ENCODE results near the gene AGMAT.
"Not testable (repeated sequence)": the region's sequence is repeated elsewhere in the genome, so short reads cannot be mapped to it uniquely, and the experiment has no call there.

The AGMAT gene

DNA sequence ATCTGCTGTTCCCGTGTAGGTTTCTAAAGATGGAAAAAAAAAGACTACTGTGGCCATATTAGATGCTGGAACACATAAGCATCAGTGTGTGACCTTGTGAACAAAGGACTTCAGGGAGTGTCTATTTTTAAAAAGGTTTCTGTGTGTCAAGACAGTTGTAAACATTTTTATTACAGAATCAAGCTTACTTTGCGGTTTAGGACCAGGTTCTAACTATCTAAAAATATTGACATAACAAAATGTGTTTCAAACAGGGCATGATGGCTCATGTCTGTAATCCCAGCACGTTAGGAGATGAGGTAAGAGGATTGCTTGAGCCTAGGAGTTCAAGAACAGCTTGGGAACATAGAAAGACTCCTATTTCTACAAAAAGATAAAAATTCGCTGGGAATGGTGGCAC is 25.3 kb upstream of the AGMAT start:
- no peak for DNase-seq

- DNase-seq, result no peak
Measured at GRCh38 chr1:15609631-15610030, 24.8 kb upstream of the AGMAT start.

DNA sequence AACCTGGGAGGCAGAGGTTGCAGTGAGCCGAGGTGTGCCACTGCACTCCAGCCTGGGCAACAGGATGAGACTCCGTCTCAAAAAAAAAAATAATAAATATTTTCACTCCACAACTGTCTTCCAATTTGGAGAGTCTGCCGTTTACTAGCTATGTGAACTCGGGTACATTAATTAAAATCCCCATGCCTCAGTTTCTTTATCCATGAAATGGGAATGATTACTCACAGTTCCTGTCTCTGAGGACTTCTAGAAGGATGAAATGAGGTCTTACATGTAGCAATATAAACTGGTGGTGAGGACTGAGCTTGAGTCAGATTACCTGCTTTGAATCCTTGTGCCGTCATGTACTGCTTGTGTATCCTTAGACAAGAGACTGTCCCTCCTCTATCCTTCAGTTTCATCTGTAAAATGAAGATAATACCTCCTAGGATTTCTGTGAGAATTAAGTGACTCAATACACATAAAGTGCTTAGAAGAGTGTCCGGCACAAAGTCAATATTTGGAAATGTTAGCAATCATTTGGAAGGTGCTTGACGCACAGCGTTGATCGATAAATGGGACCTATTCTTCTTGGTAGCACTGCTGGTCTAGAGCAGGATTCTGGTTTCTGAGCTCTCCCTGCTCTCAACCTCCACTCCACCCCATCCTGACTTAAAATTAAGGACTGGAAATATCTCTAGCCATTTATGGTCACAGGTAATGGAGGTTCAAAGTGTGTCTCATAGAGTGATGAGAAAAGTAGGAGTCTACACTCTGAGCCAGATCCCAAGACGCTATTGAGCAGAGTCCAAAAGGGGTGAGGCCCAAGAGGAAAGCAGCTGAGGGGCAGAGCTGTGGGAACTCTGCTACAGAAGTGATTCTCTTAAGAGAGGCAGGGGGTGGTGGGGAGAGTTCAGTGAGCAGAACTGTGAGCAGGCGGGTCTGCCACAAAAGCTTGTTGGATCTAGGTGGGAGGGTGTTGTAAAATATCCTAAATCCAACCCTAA is 20.8 kb upstream of the AGMAT start:
- no peak for DNase-seq

GRCh38 chr1:15604400-15604799 is 19.5 kb upstream of the AGMAT start:
- DNase-seq, result not testable (repeated sequence)

- DNase-seq, result not testable (repeated sequence)
Measured at GRCh38 chr1:15603966-15604282, 19.1 kb upstream of the AGMAT start.

GRCh38 chr1:15603050-15603965 is 18.5 kb upstream of the AGMAT start:
- DNase-seq, result peak; percentile 94

- no peak for DNase-seq
Measured at GRCh38 chr1:15598436-15598835, 13.6 kb upstream of the AGMAT start.

- no peak for DNase-seq
Measured at GRCh38 chr1:15595809-15596617, 11.2 kb upstream of the AGMAT start.

DNA sequence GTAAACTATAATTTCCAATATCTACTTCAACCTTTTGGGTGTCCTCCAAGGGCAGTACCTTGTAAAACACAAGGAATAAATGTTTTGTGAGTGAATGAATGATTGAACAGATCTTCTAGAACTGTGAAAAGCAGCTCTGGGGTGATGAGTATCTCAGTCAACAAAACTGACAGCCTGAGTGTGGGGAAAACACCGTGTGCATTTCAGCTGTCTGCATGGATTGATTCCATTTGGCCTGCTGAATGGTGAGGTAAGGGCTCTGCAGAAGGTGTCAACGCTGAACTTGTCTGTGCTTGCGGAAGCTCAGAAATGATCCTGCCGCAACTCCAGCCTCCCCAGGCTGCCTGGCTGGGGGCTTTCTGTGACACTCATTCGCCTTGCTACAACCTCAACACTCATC is 7.4 kb upstream of the AGMAT start:
- DNase-seq, result no peak

DNA sequence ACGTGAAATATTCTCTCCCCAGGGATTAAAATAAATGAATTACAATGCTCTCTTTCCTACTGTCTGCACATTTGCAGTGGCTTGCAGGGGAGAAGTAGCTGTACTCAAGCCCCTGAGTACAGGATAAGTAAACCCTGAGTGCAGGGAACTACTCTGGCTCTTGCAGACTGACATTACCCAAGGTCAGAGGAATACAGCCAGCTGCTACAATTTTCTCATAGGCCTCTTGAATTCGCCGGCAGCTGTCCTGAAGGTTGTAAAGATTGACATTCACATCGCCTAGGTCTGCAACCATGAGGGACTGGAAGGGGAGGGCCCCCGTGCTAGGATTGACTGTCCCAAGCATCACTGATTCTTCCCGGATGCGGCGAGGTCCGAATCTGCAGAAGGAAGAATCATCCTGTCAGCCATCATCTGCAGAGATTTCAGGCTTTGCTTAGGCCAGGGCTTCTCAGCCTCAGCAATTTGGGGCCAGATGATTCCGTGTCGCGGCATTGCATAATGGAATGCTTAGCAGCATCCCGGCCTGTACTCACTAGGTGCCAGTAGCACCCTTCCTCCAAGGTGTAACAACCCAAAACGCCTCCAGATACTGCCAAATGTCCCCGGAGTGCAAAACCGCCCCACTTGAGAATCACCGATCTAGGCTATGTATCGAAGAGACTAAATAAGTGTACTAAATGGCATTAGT is 1.7 kb downstream of the AGMAT start:
- DNase-seq, result no peak

DNA sequence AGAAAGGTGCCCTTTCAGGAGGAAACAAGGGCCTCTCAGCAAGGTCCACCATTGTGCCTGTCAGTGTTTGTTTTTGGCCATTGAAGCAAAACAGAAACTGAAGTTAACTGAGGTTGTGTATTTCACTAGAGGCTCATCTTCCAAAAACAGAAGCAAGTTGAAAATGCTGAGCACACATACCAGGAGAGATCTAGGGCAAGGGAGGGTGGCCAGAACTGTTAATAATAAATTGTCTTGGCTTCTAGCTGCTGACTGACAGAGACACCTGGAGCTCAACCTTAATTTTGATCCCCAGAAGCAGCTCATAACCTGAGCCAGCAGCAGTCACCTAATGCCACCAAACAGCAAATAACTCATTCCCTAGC is 5.2 kb downstream of the AGMAT start:
- DNase-seq, result no peak

- no peak for DNase-seq
Measured at GRCh38 chr1:15578921-15579682, 5.7 kb downstream of the AGMAT start.

- DNase-seq, result no peak
Measured at GRCh38 chr1:15577691-15578090, 7.2 kb downstream of the AGMAT start.

GRCh38 chr1:15575549-15576150 is 9.2 kb downstream of the AGMAT start:
- no peak for DNase-seq

DNA sequence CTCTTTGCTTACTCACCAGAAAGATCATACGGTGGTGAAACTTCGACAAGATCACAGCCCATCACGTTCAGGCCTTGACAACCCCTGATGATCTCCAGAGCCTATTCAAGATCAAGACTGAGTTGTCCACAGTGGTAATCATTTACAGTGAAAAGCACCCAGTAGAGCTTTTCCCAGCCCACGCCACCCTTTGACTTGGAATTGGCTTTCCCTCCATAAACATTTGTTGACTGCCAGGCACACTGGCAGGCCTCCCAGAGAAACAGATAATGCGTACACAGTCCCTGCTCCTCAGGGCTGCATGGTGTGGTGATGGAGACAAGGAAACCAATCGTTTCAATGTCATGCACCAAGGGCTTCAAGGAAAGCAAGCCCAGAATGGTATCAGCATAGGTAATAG is 10.1 kb downstream of the AGMAT start:
- DNase-seq, result no peak

DNA sequence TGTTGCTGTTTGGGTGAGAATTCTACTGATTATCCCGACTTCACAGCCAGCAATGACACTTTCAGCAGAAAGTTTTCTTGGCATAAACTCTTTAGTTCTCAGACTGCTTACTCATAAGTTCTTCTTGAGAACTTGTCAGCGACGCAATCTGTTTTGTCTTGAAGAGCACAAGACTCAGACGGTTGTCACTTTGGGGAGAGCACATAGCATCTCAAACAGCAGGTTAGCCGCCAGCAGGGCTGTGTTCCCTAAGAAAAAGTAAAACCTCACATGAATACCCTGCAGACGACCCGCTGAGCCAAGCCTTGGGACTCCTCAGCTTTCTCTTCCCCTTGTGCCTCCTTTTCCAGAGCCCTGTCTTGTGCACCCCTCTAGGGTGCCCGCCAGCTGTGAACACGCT is 11.4 kb downstream of the AGMAT start:
- DNase-seq, result no peak

DNA sequence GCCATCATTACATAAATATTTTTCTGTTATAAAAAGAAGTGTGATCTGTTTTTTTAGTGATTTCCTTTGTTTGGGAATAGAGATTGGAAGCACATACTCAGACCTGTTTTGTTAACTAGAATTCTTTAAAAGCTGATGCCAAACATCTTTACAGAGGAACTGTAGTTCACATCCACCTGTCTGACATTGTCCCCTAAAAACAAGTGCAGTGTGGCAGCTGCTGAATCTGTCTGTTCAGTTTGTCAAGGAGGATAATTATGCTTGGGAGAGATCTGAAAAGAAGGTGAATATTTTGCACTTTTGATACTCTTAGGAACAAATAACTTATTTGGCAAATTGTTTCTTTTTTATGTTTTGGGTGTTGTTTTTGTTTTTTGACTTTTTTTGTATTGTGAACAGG is 13.6 kb downstream of the AGMAT start:
- DNase-seq, result no peak

- no peak for DNase-seq
Measured at GRCh38 chr1:15570861-15571260, 14.0 kb downstream of the AGMAT start.

DNA sequence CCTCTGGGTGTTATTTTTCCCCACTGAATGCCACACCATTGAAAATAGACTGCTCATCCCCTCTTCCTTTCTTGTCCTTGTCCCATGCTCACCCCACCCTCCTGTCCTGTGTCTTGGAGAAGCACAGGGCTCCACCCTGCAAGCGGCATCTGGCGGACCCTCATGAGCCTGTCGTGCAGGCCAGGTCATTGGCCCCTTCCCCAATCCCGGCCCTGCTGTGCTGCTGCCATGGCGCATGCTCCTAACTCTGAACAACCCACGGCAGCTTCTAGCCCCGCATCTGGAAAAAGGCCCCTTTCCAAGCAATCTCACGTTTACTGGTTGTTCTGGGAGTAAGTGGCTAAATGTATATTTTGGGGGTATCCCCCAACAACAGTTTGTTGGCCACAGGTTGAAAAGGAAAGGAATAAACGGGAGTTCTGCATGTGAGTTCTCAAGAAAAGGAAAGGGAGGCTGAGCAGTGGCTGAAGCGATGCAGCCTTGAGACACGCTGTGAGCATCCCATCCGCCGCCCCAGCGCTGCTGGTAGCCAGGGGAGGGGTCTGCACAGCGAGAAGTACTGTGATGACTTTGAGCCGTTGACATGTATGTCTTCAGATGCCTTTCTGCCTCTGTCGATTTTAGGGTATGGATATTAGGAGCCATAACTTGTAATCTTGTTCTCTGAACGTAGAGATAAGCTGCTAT is 16.3 kb downstream of the AGMAT start:
- no peak for DNase-seq

DNA sequence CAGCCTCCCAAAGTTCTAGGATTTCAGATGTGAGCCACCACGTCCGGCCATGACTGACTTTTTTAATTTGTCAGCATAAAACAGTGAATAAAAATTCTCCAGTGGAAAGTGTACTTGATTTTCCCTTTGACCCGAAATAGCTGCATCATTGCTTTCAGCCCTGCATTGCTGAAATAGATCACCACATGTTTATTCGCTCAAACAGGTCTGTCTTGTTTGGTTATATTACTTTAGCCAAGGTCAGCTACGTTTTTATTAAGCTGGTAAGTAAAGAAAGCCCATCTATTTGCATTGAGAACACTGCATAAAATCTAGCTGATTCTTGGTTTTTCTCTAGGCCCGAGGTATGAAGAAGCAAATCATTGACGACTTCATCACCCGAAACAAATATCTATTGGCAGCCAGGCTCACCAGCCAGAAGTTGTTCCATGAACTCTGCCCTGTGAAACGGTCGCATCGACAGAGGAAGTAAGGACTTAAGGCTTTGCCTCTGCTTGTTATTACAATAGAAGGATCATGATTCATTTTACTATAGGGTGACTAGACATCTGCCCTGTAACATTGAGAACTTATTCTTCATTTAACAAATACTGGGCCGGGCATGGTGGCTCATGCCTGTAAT is 25.6 kb downstream of the AGMAT start:
- DNase-seq, result no peak

All from NCI-H446 treated with DMSO at 0.1 percent for 48 hours (cell line).